K562 (cell line): ENCODE results near the gene LATS1. TPM values are rescaled to one million over a fixed set of nuclear protein-coding genes. Genes with fewer than 3 reads are reported as not detected.

Source experiments
- CHD7 ChIP-seq: fragments of 200-600 bp; sonication (generic); IDR thresholded peaks from one replicate; pipeline ENCODE4 v1.6.1; 2012; ENCODE audit warnings: mild to moderate bottlenecking, low read depth, low read length, inconsistent platforms
- NBN ChIP-seq: fragments of 450-650 bp; IDR thresholded peaks from 2 replicates; pipeline ENCODE4 v1.6.1; 2016; ENCODE audit warnings: low read depth, mild to moderate bottlenecking
- NELFE ChIP-seq: IDR thresholded peaks from 2 replicates; pipeline ENCODE4 v1.6.1; 2011; ENCODE audit warnings: mild to moderate bottlenecking; ENCODE audit not compliant: insufficient read depth, insufficient read length
- ZBTB40 ChIP-seq, 2 experiments: fragments of 450-650 bp in 1 of 2; sonication (generic) in 1 of 2; formaldehyde crosslinking in 1 of 2; IDR thresholded peaks; 2 replicates each; pipeline versions ENCODE4 v1.7.1 to v1.9.0; 2016 to 2022; ENCODE audit warnings: inconsistent platforms in 1 of 2, mild to moderate bottlenecking in 1 of 2, missing genetic modification reagents in 1 of 2
- polyA plus RNA-seq, 8 experiments: library from polyadenylated mRNA; depleted of rRNA in 4 of 8; stranded (reverse) in 5 of 8; unstranded in 3 of 8; fragments of >200 nt; fragmentation: Nextera tagmentation in 2 of 8; fragmentation: Illumina TruSeq in 1 of 8; extraction: Ambion mirVana in 2 of 8; extraction: Trizol in 1 of 8; gene quantifications; 2 replicates each; pipeline versions ENCODE4 v1.2.1 to v1.2.3, GENCODE V29; 2011 to 2014; ENCODE audit warnings: inconsistent platforms in 1 of 8, missing spikeins in 1 of 8
- total RNA-seq, 7 experiments: library from RNA; depleted of rRNA in 6 of 7; stranded (reverse); fragments of >200 nt in 6 of 7; fragmentation: Illumina TruSeq in 2 of 7; extraction: Trizol in 2 of 7; gene quantifications; 2 replicates each; pipeline versions ENCODE4 v1.2.1 to v1.2.3, GENCODE V29; 2011 to 2021; ENCODE audit warnings: low replicate concordance in 1 of 7

Gene LATS1
- total and polyA plus RNA-seq, 9 of the 15 experiments (the other 6 are each of a cell fraction or from before 2014, with no cell fraction given), result 5.0 to 36.3 (median 18.4) TPM

GRCh38 chr6:149648148-149649145 is 69.5 kb downstream of the LATS1 start, which contains the start of gene KATNA1 (continued):
- TF ChIP-seq ZBTB40 (IDR thresholded peaks at IDR 0.05) (peak; percentile 87), ZBTB40 (CRISPR knock-in tag; IDR thresholded peaks at IDR 0.05) (no peak), NELFE (no peak), NBN (peak; percentile 70), CHD7 (no peak)
